B cell (primary cell): ENCODE measurements around the gene FAM227A. TPM values are rescaled to one million over a fixed set of nuclear protein-coding genes. Genes with fewer than 3 reads are reported as not detected.
A peak's percentile ranks its signal among the peaks of the same experiment; 100 is the strongest.

Source experiments
- ATAC-seq: fragments of 200-7000 bp; cut with Tn5 transposase; one replicate; pipeline ENCODE4 v1.10.0; 2021; ENCODE audit warnings: low read depth, mild to moderate bottlenecking, moderate number of reproducible peaks, moderate library complexity
- CTCF ChIA-PET: fragments of 350-600 bp; sonication (Branson Sonifier 250); formaldehyde crosslinking; loops from one replicate; lab custom pipeline; 2021; ENCODE audit warnings: antibody characterized with exemption, inconsistent platforms; lab: Charles Lee
- POLR2A ChIA-PET: fragments of 350-600 bp; sonication (Branson Sonifier 250); formaldehyde crosslinking; loops from one replicate; lab custom pipeline; 2021; ENCODE audit warnings: antibody characterized with exemption; lab: Charles Lee
- DNase-seq: peaks from one replicate; pipeline ENCODE4 v3.0.0; 2013
- H2AFZ ChIP-seq: 2 replicates; pipeline ENCODE4 v1.6.1; 2012; ENCODE audit warnings: mild to moderate bottlenecking, low read depth, low read length; ENCODE audit not compliant: insufficient read depth, poor library complexity, severe bottlenecking
- H3K27ac ChIP-seq, 2 donors: 1 replicate in 1 of 2; 2 replicates in 1 of 2; pipeline ENCODE4 v1.5.1; 2012 to 2013; ENCODE audit warnings: low read length in 2 of 2, mild to moderate bottlenecking in 2 of 2, moderate library complexity in 1 of 2
- H3K27me3 ChIP-seq, 4 experiments: fragments of 200-600 bp in 1 of 4; sonication (generic) in 1 of 4; replicated peaks in 1 of 4; 1 replicate in 2 of 4; 2 replicates in 2 of 4; pipeline versions ENCODE4 v1.6.1 to v1.7.0; 2013 to 2016; ENCODE audit warnings: low read length in 3 of 4, mild to moderate bottlenecking in 2 of 4, mixed read lengths in 1 of 4, moderate library complexity in 1 of 4; ENCODE audit not compliant: insufficient read depth in 4 of 4, control insufficient read depth in 3 of 4; ENCODE audit errors: control extremely low read depth in 1 of 4
- H3K36me3 ChIP-seq, 2 experiments: replicated peaks in 1 of 2; 1 replicate in 1 of 2; 2 replicates in 1 of 2; pipeline versions ENCODE4 v1.6.1 to v1.7.1; 2013; ENCODE audit warnings: low read length in 1 of 2; ENCODE audit not compliant: insufficient read depth in 2 of 2, control insufficient read depth in 1 of 2; ENCODE audit errors: control extremely low read depth in 1 of 2, extremely low read depth in 1 of 2
- H3K4me1 ChIP-seq, 2 donors: fragments of 200-600 bp in 1 of 2; sonication (generic) in 1 of 2; 1 replicate in 1 of 2; 2 replicates in 1 of 2; pipeline versions ENCODE4 v1.5.1 to v1.6.1; 2013 to 2017; ENCODE audit warnings: low read length in 2 of 2; ENCODE audit not compliant: control insufficient read depth in 2 of 2, insufficient read depth in 2 of 2
- H3K4me2 ChIP-seq: replicated peaks from 2 replicates; pipeline ENCODE3; 2012; ENCODE audit warnings: mild to moderate bottlenecking, low read depth, low read length; ENCODE audit not compliant: poor library complexity, severe bottlenecking
- H3K4me3 ChIP-seq, 5 experiments: fragments of 200-600 bp in 1 of 5; sonication (generic) in 1 of 5; 1 replicate in 3 of 5; 2 replicates in 2 of 5; pipeline versions ENCODE4 v1.5.1 to v1.7.0; 2011 to 2016; ENCODE audit warnings: low read length in 4 of 5, mild to moderate bottlenecking in 4 of 5, low read depth in 2 of 5, control low read depth in 1 of 5, moderate library complexity in 1 of 5; ENCODE audit not compliant: insufficient read depth in 1 of 5; ENCODE audit errors: control extremely low read depth in 1 of 5, extremely low read depth in 1 of 5
- H3K79me2 ChIP-seq: fragments of 200-600 bp; sonication (generic); one replicate; pipeline ENCODE4 v1.6.0; 2016; ENCODE audit warnings: low read length; ENCODE audit not compliant: control insufficient read depth, insufficient read depth
- H3K9ac ChIP-seq: fragments of 200-600 bp; sonication (generic); 2 replicates; pipeline ENCODE4 v1.6.1; 2017; ENCODE audit warnings: mild to moderate bottlenecking, low read length, moderate library complexity
- H3K9me3 ChIP-seq, 3 donors: one replicate each; pipeline versions ENCODE4 v1.6.1 to v1.7.1; 2013; ENCODE audit warnings: low read length in 2 of 3; ENCODE audit not compliant: control insufficient read depth in 2 of 3, insufficient read depth in 1 of 3; ENCODE audit errors: control extremely low read depth in 1 of 3
- H4K20me1 ChIP-seq: 2 replicates; pipeline ENCODE4 v1.6.0; 2012; ENCODE audit warnings: mild to moderate bottlenecking, low read length; ENCODE audit not compliant: insufficient read depth, control insufficient read depth, poor library complexity, severe bottlenecking
- H3K27ac Mint-ChIP-seq: one replicate; pipeline ENCODE4 v1.8.0; 2021; ENCODE audit warnings: mixed read lengths
- H3K27me3 Mint-ChIP-seq: one replicate; pipeline ENCODE4 v1.8.0; 2021; ENCODE audit warnings: mixed read lengths
- H3K4me1 Mint-ChIP-seq: one replicate; pipeline ENCODE4 v1.8.0; 2021; ENCODE audit warnings: mixed read lengths
- H3K4me3 Mint-ChIP-seq: one replicate; pipeline ENCODE4 v1.8.0; 2021; ENCODE audit warnings: mixed read lengths
- H3K9me3 Mint-ChIP-seq: one replicate; pipeline ENCODE4 v1.8.0; 2022; ENCODE audit warnings: mixed read lengths; ENCODE audit not compliant: insufficient read depth
- CTCF ChIP-seq: fragments of 200-600 bp; IDR thresholded peaks from one replicate; pipeline ENCODE4 v1.8.0; 2022; ENCODE audit warnings: antibody characterized with exemption, mild to moderate bottlenecking
- EZH2 ChIP-seq: IDR thresholded peaks from 2 replicates; pipeline ENCODE4 v1.6.1; 2012; ENCODE audit warnings: borderline replicate concordance, low read depth, mild to moderate bottlenecking, moderate library complexity, low read length; ENCODE audit not compliant: insufficient read depth, poor library complexity, severe bottlenecking
- WGBS: methylation state at CpG from one replicate; pipeline ENCODE4 v1.1.5; 2013; ENCODE audit warnings: missing lambda C conversion rate; ENCODE audit not compliant: insufficient coverage; 5-methylcytosine and 5-hydroxymethylcytosine counted together
- intact Hi-C: fragments of 100-400 bp; cut with micrococcal nuclease; formaldehyde crosslinking; loops from one replicate; pipeline ENCODE4 v1.10.0; 2022
- polyA plus RNA-seq: library from polyadenylated mRNA; depleted of rRNA; stranded (reverse); fragments of >200 nt; gene quantifications from 2 replicates; pipeline ENCODE4 v1.2.3, GENCODE V29; 2012
- total RNA-seq, 2 donors: library from RNA; stranded (reverse); fragments of 120-200 nt in 1 of 2; gene quantifications; 1 replicate in 1 of 2; 2 replicates in 1 of 2; pipeline versions ENCODE4 v1.2.3 to v1.2.4, GENCODE V29; 2013 to 2022

FAM227A gene
- total and polyA plus RNA-seq, 2 donors (not counting 1 experiment from before 2014, with no cell fraction given): 0.04 to 0.57 TPM

GRCh38 chr22:38569972-38570778, 86.0 kb downstream of the FAM227A start, which contains the start of gene DMC1:
Gene DMC1, minus strand, starts transcription at chr22:38570183. Its CDS starts 1,927 bp downstream, at chr22:38568256.
- Histone ChIP-seq H3K27me3 (no peaks in the 10 kb centered on the region), H2AFZ (peak within 1 kb of the TSS; percentile 93), H3K4me3 (peak within 1 kb of the TSS; percentile 71 to 93 (median 75)), H3K36me3 (no peaks in the 10 kb centered on the region), H3K9me3 (no peaks in the 10 kb centered on the region), H3K9ac (peak within 1 kb of the TSS; percentile 77), H3K79me2 (no peaks in the 10 kb centered on the region), H4K20me1 (no peaks in the 10 kb centered on the region), H3K4me2 (peak within 1 kb of the TSS; percentile 91), H3K27ac (peak within 1 kb of the TSS; percentile 25 to 46), H3K4me1 (peaks cover 14 to 18% of the 10 kb centered on the region in 2 donors)
- CTCF ChIA-PET: interaction anchor here (1.2 to 5.3 kb wide), 5 partner anchors 58 to 516 kb away, joined by 3 to 89 read pairs (median 5); no protein-coding TSS in a partner anchor
- POLR2A ChIA-PET: interaction anchor here (0.6 to 0.7 kb wide), 3 partner anchors 16 to 408 kb away, joined by 3 to 9 read pairs (median 8); partner anchors contain the start of gene CBY1
- TF ChIP-seq CTCF (no peak), EZH2 (no peak)
- WGBS: under 1% methylated on average over 51 of the region's 64 CpGs
- ATAC-seq (peak; percentile 98), DNase-seq (peak; percentile 94)
- no peaks in the 10 kb centered on the region for H3K27me3 Mint-ChIP-seq
- peaks cover 14% of the 10 kb centered on the region for H3K4me1 Mint-ChIP-seq
- no peaks in the 10 kb centered on the region for H3K9me3 Mint-ChIP-seq
- peak within 1 kb of the TSS; percentile 89 for H3K4me3 Mint-ChIP-seq
- peak within 1 kb of the TSS; percentile 70 for H3K27ac Mint-ChIP-seq
- intact Hi-C loops: loop anchor here (1.0 to 5.0 kb wide), 7 partner anchors 64 to 297 kb away; partner anchors contain the start of genes CSNK1E, DDX17 and TMEM184B
